Tibial nerve (tissue), 3 donors: Measurements from ENCODE around the gene ST8SIA4.

Source experiments
- POLR2A ChIP-seq, 2 donors: fragments of 450-650 bp; IDR thresholded peaks; one replicate each; pipeline ENCODE4 v1.6.1; 2017; ENCODE audit warnings: antibody characterized with exemption in 2 of 2, mild to moderate bottlenecking in 2 of 2, moderate library complexity in 2 of 2
- TF ChIP-seq, protein P1 (sequence below), 5 experiments: fragments of 200-600 bp in 3 of 5; fragments of 450-650 bp in 2 of 5; sonication (generic) in 3 of 5; IDR thresholded peaks; one replicate each; pipeline ENCODE4 v1.5.1; 2016 to 2019; ENCODE audit warnings: antibody characterized with exemption in 5 of 5, mild to moderate bottlenecking in 3 of 5, moderate library complexity in 2 of 5

GRCh38 chr5:100860407-100860806 lies 42.7 kb downstream of the ST8SIA4 start:
- TF ChIP-seq, protein P1, sequence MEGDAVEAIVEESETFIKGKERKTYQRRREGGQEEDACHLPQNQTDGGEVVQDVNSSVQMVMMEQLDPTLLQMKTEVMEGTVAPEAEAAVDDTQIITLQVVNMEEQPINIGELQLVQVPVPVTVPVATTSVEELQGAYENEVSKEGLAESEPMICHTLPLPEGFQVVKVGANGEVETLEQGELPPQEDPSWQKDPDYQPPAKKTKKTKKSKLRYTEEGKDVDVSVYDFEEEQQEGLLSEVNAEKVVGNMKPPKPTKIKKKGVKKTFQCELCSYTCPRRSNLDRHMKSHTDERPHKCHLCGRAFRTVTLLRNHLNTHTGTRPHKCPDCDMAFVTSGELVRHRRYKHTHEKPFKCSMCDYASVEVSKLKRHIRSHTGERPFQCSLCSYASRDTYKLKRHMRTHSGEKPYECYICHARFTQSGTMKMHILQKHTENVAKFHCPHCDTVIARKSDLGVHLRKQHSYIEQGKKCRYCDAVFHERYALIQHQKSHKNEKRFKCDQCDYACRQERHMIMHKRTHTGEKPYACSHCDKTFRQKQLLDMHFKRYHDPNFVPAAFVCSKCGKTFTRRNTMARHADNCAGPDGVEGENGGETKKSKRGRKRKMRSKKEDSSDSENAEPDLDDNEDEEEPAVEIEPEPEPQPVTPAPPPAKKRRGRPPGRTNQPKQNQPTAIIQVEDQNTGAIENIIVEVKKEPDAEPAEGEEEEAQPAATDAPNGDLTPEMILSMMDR (IDR thresholded peaks at IDR 0.05): no peak
- no peak for TF ChIP-seq POLR2A (IDR thresholded peaks at IDR 0.05)
